AG04450 (cell line): ENCODE measurements around the gene PRUNE2. TPM values are rescaled to one million over a fixed set of nuclear protein-coding genes. Genes with fewer than 3 reads are reported as not detected.

Experiments
- CTCF ChIA-PET: fragments of 300-600, 350-600 bp; formaldehyde crosslinking; extraction: SDS; loops from one replicate; lab custom pipeline; 2022; ENCODE audit warnings: antibody characterized with exemption, inconsistent platforms; lab: Charles Lee
- POLR2A ChIA-PET: fragments of 350-600 bp; formaldehyde crosslinking; extraction: SDS; loops from one replicate; lab custom pipeline; 2021; ENCODE audit warnings: antibody characterized with exemption, inconsistent platforms; lab: Yijun Ruan, JAX
- DNase-seq: peaks from one replicate; pipeline ENCODE4 v3.0.0-alpha.2; 2011; ENCODE audit warnings: low read depth, low spot score
- H3K27ac ChIP-seq: one replicate; pipeline ENCODE4 v1.5.1; 2012; ENCODE audit warnings: low read depth, low read length, control low read depth
- H3K27me3 ChIP-seq: one replicate; pipeline ENCODE4 v1.6.0; 2012; ENCODE audit warnings: low read length; ENCODE audit not compliant: control insufficient read depth, insufficient read depth
- H3K4me3 ChIP-seq: 2 replicates; pipeline ENCODE4 v1.5.1; 2011; ENCODE audit warnings: mild to moderate bottlenecking, low read depth, low read length, control low read depth
- H3K9me3 ChIP-seq: 2 replicates; pipeline ENCODE4 v1.5.1; 2012; ENCODE audit warnings: low read length; ENCODE audit not compliant: control insufficient read depth, insufficient read depth
- polyA plus RNA-seq: library from polyadenylated mRNA; depleted of rRNA; stranded (reverse); fragments of >200 nt; gene quantifications from 2 replicates; pipeline ENCODE4 v1.2.3, GENCODE V29; 2011
- TF ChIP-seq, protein P1 (sequence below): IDR thresholded peaks from 2 replicates; pipeline ENCODE4 v1.5.1; 2011; ENCODE audit warnings: low read depth, low read length, control low read depth, inconsistent platforms

Gene PRUNE2
- polyA plus RNA-seq, 1 experiment: 1.1 TPM

DNA sequence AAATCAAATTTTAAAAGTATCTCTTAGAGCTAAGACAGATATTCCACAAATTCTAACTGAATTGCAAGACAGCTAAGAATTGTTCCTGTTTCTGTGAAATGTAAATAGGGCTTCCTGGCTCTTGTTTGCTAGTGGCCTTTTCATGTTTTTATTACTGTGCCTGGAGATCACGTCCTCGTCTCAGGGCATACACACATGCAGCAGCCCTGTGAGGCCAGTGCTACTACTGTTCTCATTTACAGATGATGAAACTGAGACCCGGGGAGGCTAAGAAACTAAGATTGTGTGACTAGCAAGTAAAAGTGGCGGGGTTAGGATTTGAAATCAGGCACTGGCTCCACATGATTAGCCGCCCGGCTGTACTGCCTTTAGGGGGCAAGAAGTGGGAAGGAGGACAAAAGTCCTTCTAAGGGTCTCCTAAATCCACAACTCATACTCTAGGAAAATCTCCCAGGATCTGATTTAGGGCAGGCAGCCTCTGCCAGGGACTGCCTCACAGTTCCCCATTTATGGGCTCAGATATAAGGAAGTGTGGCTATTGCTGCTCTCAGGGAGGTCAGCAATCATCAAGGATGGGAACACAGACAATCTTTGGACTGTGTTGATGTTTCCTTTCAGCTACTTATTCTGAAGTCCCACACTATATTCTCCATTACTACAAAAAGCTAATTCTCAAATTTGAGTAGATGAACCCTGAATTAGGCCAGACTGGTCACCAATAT lies 7.9 kb downstream of the PRUNE2 start:
- ChIA-PET CTCF (interaction anchor here (1.0 kb wide), 1 partner anchor 93 kb away, joined by 3 read pairs; no protein-coding TSS in a partner anchor), POLR2A (no interaction called here)

GRCh38 chr9:76896035-76896434 lies 9.9 kb downstream of the PRUNE2 start:
- H3K27me3 ChIP-seq: peaks cover 5% of the 10 kb centered on the region
- CTCF ChIA-PET: no interaction called here

More for the DNA sequence above, 7.9 kb downstream of the PRUNE2 start:
- TF ChIP-seq, protein P1, sequence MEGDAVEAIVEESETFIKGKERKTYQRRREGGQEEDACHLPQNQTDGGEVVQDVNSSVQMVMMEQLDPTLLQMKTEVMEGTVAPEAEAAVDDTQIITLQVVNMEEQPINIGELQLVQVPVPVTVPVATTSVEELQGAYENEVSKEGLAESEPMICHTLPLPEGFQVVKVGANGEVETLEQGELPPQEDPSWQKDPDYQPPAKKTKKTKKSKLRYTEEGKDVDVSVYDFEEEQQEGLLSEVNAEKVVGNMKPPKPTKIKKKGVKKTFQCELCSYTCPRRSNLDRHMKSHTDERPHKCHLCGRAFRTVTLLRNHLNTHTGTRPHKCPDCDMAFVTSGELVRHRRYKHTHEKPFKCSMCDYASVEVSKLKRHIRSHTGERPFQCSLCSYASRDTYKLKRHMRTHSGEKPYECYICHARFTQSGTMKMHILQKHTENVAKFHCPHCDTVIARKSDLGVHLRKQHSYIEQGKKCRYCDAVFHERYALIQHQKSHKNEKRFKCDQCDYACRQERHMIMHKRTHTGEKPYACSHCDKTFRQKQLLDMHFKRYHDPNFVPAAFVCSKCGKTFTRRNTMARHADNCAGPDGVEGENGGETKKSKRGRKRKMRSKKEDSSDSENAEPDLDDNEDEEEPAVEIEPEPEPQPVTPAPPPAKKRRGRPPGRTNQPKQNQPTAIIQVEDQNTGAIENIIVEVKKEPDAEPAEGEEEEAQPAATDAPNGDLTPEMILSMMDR: no peak
- Histone ChIP-seq H3K27me3 (peaks cover 9% of the 10 kb centered on the region), H3K27ac (no peak overlapping the region), H3K9me3 (no peaks in the 10 kb centered on the region), H3K4me3 (no peak overlapping the region)
- DNase-seq: no peak

GRCh38 chr9:76895186-76895585 lies 10.7 kb downstream of the PRUNE2 start:
- no peaks in the 10 kb centered on the region for H3K27me3 ChIP-seq
- POLR2A ChIA-PET: interaction anchor here (0.7 kb wide), 1 partner anchor 423 kb away, joined by 5 read pairs; no protein-coding TSS in a partner anchor
- no peaks in the 10 kb centered on the region for H3K9me3 ChIP-seq
- TF ChIP-seq, protein P1: no peak
- CTCF ChIA-PET: no interaction called here
- H3K4me3 ChIP-seq: no peak overlapping the region
- DNase-seq: no peak
- no peak overlapping the region for H3K27ac ChIP-seq

More at GRCh38 chr9:76896035-76896434, 9.9 kb downstream of the PRUNE2 start:
- Histone ChIP-seq H3K27ac (no peak overlapping the region), H3K9me3 (no peaks in the 10 kb centered on the region), H3K4me3 (no peak overlapping the region)
- TF ChIP-seq, protein P1: no peak
- DNase-seq: no peak
- POLR2A ChIA-PET: no interaction called here

GRCh38 chr9:76894198-76894597 lies 11.7 kb downstream of the PRUNE2 start:
- CTCF ChIA-PET: no interaction called here
- Histone ChIP-seq H3K4me3 (no peak overlapping the region), H3K27me3 (no peaks in the 10 kb centered on the region), H3K9me3 (no peaks in the 10 kb centered on the region), H3K27ac (no peak overlapping the region)
- TF ChIP-seq, protein P1: no peak
- POLR2A ChIA-PET: no interaction called here
- no peak for DNase-seq

DNA sequence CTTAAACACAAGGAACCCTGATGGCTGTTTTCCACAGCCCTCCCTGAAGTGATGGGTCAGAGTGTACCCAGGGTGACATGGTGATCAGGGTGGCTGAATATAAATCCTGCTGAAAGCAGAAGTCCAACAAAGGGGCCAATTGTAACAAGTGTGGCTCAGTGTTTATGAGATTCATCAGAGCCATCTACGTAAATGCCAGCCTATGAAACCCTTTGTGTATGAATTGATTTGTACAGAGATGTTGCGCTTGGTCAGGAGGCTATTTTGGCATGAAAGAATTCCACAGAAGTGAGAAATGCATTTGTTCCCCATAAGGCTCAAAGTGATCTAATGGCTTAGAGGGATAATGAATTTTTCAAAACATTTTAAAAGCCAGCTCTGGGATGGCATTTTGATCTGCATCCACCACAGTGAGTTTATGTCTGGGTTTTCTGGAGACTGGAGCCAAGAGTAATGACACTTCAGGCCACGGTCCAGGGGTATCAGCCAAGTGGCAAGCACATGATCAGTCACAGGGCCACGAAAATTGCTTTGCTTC lies 12.4 kb downstream of the PRUNE2 start:
- Histone ChIP-seq H3K27ac (no peak overlapping the region), H3K9me3 (no peaks in the 10 kb centered on the region), H3K27me3 (no peaks in the 10 kb centered on the region), H3K4me3 (no peak overlapping the region)
- CTCF ChIA-PET: no interaction called here
- DNase-seq: no peak
- POLR2A ChIA-PET: no interaction called here
- TF ChIP-seq, protein P1: no peak
